ENCODE measurements around the gene NTN1. TPM values are rescaled to one million over a fixed set of nuclear protein-coding genes. Genes with fewer than 3 reads are reported as not detected.

The NTN1 gene
- total RNA-seq = 0.11 and 0.12 TPM in 2 replicates

DNA sequence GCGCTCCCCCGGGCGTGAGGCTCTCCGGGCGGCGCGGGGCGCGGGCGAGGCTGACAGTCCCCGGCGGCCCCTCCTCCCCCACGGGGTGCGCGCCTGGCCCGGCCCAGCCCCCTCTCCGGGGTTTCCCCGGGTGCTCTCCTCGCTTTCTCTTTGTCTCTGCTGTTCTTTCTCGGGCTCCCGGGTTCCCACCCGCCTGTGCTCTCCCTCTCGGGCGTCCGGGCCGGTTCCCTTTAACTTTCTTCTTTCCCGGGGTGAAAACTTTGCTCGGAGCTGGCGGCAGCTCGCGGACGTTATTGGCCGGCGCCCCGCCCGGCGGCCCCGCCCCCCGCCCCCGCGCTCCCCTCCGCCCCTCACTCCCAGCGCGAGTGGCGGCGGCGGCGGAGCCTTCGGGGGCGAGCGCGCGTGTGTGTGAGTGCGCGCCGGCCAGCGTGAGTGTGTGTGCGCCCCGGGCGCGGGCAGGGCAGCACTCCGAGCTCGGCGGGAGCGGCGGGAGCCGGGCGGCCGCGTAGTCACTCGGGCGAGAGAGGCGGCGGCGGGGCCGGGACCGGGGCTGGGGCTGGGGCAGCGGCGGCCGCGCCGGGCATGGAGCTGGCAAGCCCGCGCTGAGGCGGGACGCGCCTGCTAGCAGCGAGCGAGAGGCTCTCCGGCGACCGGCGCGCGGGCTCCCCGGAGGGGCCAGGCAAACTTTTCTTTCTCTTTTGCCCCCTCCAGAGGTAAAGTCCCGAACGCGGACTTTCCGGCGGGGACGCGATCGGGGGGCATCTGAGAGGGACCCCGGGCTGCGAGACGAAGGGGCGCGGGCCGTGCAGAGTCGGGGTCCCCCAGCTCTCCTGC lies at the start of gene NTN1:
Gene NTN1 (plus strand): TSS at position 353 of the 834 bp plus-strand sequence. CDS start 864 bp downstream, outside the sequence.

Other genes with a start within 250 kb of the NTN1 start
- not detected in 2 replicates for gene MFSD6L, start 222.1 kb upstream of the NTN1 start, total RNA-seq
- 0.22 TPM in 1 of 2 replicates, not detected in the other for gene PIK3R6, start 153.8 kb upstream of the NTN1 start, total RNA-seq
- not detected in 2 replicates for gene PIK3R5, start 55.8 kb upstream of the NTN1 start, total RNA-seq